ENCODE data around the gene TLCD3A.
"Not testable (repeated sequence)": the region's sequence is repeated elsewhere in the genome, so short reads cannot be mapped to it uniquely, and the experiment has no call there.

The TLCD3A gene

GRCh38 chr17:732067-732901, at the start of gene TLCD3A:
Gene TLCD3A (plus strand): TSS chr17:732596. CDS start chr17:732648, 52 bp downstream.
- DNase-seq (ENCODE audit: low read depth in 1 of 2, low spot score in 1 of 2): no peak

GRCh38 chr17:683040-683439, 49.4 kb upstream of the TLCD3A start:
- DNase-seq (ENCODE audit: low read depth in 1 of 2, low spot score in 1 of 2): no peak

- no peak for DNase-seq (ENCODE audit: low read depth in 1 of 2, low spot score in 1 of 2)
Measured at GRCh38 chr17:683499-684254, 48.7 kb upstream of the TLCD3A start.

- no peak for DNase-seq (ENCODE audit: low read depth in 1 of 2, low spot score in 1 of 2)
Measured at GRCh38 chr17:685006-685405, 47.4 kb upstream of the TLCD3A start.

GRCh38 chr17:688100-688989, 44.1 kb upstream of the TLCD3A start:
- no peak for DNase-seq (ENCODE audit: low read depth in 1 of 2, low spot score in 1 of 2)

GRCh38 chr17:689556-690275, 42.7 kb upstream of the TLCD3A start:
- DNase-seq (ENCODE audit: low read depth in 1 of 2, low spot score in 1 of 2): no peak

GRCh38 chr17:690361-690760, 42.0 kb upstream of the TLCD3A start:
- DNase-seq (ENCODE audit: low read depth in 1 of 2, low spot score in 1 of 2): no peak

- no peak for DNase-seq (ENCODE audit: low read depth in 1 of 2, low spot score in 1 of 2)
Measured at GRCh38 chr17:691423-691822, 41.0 kb upstream of the TLCD3A start.

GRCh38 chr17:692116-692515, 40.3 kb upstream of the TLCD3A start:
- no peak for DNase-seq (ENCODE audit: low read depth in 1 of 2, low spot score in 1 of 2)

- no peak for DNase-seq (ENCODE audit: low read depth in 1 of 2, low spot score in 1 of 2)
Measured at GRCh38 chr17:693791-694638, 38.4 kb upstream of the TLCD3A start.

- DNase-seq (ENCODE audit: low read depth in 1 of 2, low spot score in 1 of 2): no peak
Measured at GRCh38 chr17:696369-696768, 36.0 kb upstream of the TLCD3A start.

- DNase-seq (ENCODE audit: low read depth in 1 of 2, low spot score in 1 of 2): no peak
Measured at GRCh38 chr17:697682-698081, 34.7 kb upstream of the TLCD3A start.

GRCh38 chr17:698096-698495, 34.3 kb upstream of the TLCD3A start:
- DNase-seq (ENCODE audit: low read depth in 1 of 2, low spot score in 1 of 2): not testable (repeated sequence)

- no peak for DNase-seq (ENCODE audit: low read depth in 1 of 2, low spot score in 1 of 2)
Measured at GRCh38 chr17:699345-699744, 33.1 kb upstream of the TLCD3A start.

GRCh38 chr17:700504-701094, 31.8 kb upstream of the TLCD3A start:
- DNase-seq (ENCODE audit: low read depth in 1 of 2, low spot score in 1 of 2): no peak

- no peak for DNase-seq (ENCODE audit: low read depth in 1 of 2, low spot score in 1 of 2)
Measured at GRCh38 chr17:703081-703875, 29.1 kb upstream of the TLCD3A start.

GRCh38 chr17:704111-704864, 28.1 kb upstream of the TLCD3A start:
- DNase-seq (ENCODE audit: low read depth in 1 of 2, low spot score in 1 of 2): no peak

- DNase-seq (ENCODE audit: low read depth in 1 of 2, low spot score in 1 of 2): no peak
Measured at GRCh38 chr17:705011-705410, 27.4 kb upstream of the TLCD3A start.

All from activated CD4-positive, alpha-beta T cell treated with anti-CD3 and anti-CD28 coated beads, Interleukin-2, amount 50 U/mL, for 24 hours (primary cell).